Measurements from ENCODE around the gene CPM.

The CPM gene

DNA sequence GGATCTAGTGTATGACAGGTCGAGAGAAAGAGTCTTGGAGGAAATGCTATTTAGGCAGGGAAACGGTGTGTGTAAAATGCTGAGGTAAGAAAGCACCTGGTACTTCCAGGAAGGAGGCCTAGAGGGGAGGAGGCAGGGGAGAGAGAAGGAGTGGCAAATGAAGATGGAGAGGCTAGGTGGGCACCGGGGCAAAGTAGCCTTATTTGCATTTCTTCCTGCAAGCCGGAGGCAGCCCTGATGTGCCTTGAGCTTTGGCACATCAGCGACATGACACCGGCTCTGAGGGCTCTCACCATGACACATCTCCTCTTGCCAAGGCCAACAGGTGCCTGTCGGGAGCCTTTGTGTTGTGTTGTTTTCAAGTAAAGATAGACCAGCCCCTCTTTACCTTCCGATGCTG is 61.6 kb downstream of the CPM start:
- no peaks in the 10 kb centered on the region for H4K20me1 ChIP-seq (ENCODE audit: low read depth, low read length)

DNA sequence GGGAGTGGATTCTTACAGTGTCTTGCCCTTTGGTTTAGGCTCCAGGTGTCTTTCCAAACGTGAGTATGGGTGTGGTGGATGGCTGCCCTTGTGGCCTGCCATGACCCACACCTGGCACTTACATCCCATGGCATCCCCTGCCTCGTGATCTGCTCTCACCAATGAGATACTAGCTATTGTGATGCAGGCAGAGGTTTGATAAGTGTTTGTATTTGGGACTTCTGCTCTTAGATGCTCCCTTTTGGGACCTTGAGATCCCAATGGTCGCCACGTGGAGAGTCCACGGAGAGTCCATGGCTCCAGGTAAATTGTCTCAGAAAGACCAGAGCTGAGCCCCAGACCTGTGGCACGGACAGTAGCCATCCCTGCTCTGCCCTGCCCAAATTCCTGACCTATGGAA is 62.5 kb downstream of the CPM start:
- no peak overlapping the region for H3K9ac ChIP-seq (ENCODE audit: low read length)
- no peak overlapping the region for H3K4me2 ChIP-seq (ENCODE audit: low read depth, low read length, poor library complexity, severe bottlenecking)
- no peaks in the 10 kb centered on the region for H3K27me3 ChIP-seq (ENCODE audit: low read length)
- H3K27ac ChIP-seq (ENCODE audit: low read depth, low read length) = no peak overlapping the region
- H4K20me1 ChIP-seq (ENCODE audit: low read depth, low read length) = no peaks in the 10 kb centered on the region
- H3F3A ChIP-seq (ENCODE audit: insufficient read depth) = no peaks in the 10 kb centered on the region
- no peaks in the 10 kb centered on the region for H3K79me2 ChIP-seq (ENCODE audit: insufficient read depth, low read length)
- no peaks in the 10 kb centered on the region for H3K36me3 ChIP-seq (ENCODE audit: low read length)
- H3K9me2 ChIP-seq (replicated peaks; ENCODE audit: insufficient read depth, low read length) = no peaks in the 10 kb centered on the region
- H3K9me3 ChIP-seq (ENCODE audit: insufficient read depth, low read length) = no peaks in the 10 kb centered on the region
- no peak overlapping the region for H3K4me3 ChIP-seq (ENCODE audit: insufficient read depth, low read length, poor library complexity, severe bottlenecking)
- no peak overlapping the region for H2AFZ ChIP-seq (ENCODE audit: low read depth, low read length, severe bottlenecking)
- TF ChIP-seq EZH2phosphoT487 (conservative IDR thresholded peaks at IDR 0.05; ENCODE audit: low read length) = no peak
- TF ChIP-seq, protein P1, sequence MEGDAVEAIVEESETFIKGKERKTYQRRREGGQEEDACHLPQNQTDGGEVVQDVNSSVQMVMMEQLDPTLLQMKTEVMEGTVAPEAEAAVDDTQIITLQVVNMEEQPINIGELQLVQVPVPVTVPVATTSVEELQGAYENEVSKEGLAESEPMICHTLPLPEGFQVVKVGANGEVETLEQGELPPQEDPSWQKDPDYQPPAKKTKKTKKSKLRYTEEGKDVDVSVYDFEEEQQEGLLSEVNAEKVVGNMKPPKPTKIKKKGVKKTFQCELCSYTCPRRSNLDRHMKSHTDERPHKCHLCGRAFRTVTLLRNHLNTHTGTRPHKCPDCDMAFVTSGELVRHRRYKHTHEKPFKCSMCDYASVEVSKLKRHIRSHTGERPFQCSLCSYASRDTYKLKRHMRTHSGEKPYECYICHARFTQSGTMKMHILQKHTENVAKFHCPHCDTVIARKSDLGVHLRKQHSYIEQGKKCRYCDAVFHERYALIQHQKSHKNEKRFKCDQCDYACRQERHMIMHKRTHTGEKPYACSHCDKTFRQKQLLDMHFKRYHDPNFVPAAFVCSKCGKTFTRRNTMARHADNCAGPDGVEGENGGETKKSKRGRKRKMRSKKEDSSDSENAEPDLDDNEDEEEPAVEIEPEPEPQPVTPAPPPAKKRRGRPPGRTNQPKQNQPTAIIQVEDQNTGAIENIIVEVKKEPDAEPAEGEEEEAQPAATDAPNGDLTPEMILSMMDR (IDR thresholded peaks at IDR 0.05; ENCODE audit: insufficient read depth, low read length, poor library complexity, severe bottlenecking) = no peak

More for the DNA sequence above, 61.6 kb downstream of the CPM start:
- no peak overlapping the region for H3K4me2 ChIP-seq (ENCODE audit: low read depth, low read length, poor library complexity, severe bottlenecking)
- no peaks in the 10 kb centered on the region for H3K9me2 ChIP-seq (replicated peaks; ENCODE audit: insufficient read depth, low read length)
- H3K4me3 ChIP-seq (ENCODE audit: insufficient read depth, low read length, poor library complexity, severe bottlenecking) = no peak overlapping the region
- H3K27ac ChIP-seq (ENCODE audit: low read depth, low read length) = no peak overlapping the region
- TF ChIP-seq, protein P1 (IDR thresholded peaks at IDR 0.05; ENCODE audit: insufficient read depth, low read length, poor library complexity, severe bottlenecking) = no peak
- TF ChIP-seq EZH2phosphoT487 (conservative IDR thresholded peaks at IDR 0.05; ENCODE audit: low read length) = no peak
- peak overlapping the region; percentile 64 for H2AFZ ChIP-seq (ENCODE audit: low read depth, low read length, severe bottlenecking)
- H3K27me3 ChIP-seq (ENCODE audit: low read length) = no peaks in the 10 kb centered on the region
- no peaks in the 10 kb centered on the region for H3K36me3 ChIP-seq (ENCODE audit: low read length)
- no peak overlapping the region for H3K9ac ChIP-seq (ENCODE audit: low read length)
- no peaks in the 10 kb centered on the region for H3F3A ChIP-seq (ENCODE audit: insufficient read depth)
- no peaks in the 10 kb centered on the region for H3K79me2 ChIP-seq (ENCODE audit: insufficient read depth, low read length)
- no peaks in the 10 kb centered on the region for H3K9me3 ChIP-seq (ENCODE audit: insufficient read depth, low read length)

DNA sequence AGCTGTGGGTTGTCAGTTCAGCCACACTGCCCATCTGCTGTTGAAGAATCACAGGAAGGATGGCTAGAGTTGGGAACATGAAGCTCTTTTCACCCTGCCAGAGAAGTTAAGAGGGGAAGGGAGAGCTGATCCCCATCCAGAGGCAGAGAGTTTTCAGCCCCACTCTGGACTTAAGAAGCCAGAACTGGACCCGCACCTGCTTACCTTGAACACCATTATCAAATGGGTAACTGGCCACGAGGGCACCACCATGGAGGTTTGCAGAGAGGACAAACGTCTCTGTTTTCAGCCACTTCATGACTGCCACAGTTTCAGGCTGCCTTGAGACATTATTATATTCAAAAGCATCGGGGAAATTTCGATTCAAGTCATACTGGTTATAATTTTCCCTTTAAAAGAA is 63.0 kb downstream of the CPM start:
- Histone ChIP-seq H3F3A (ENCODE audit: insufficient read depth) (no peaks in the 10 kb centered on the region), H3K4me3 (ENCODE audit: insufficient read depth, low read length, poor library complexity, severe bottlenecking) (no peak overlapping the region), H3K79me2 (ENCODE audit: insufficient read depth, low read length) (no peaks in the 10 kb centered on the region), H3K9me2 (replicated peaks; ENCODE audit: insufficient read depth, low read length) (no peaks in the 10 kb centered on the region), H3K4me2 (ENCODE audit: low read depth, low read length, poor library complexity, severe bottlenecking) (no peak overlapping the region), H3K9me3 (ENCODE audit: insufficient read depth, low read length) (no peaks in the 10 kb centered on the region), H4K20me1 (ENCODE audit: low read depth, low read length) (no peaks in the 10 kb centered on the region), H3K9ac (ENCODE audit: low read length) (no peak overlapping the region), H3K36me3 (ENCODE audit: low read length) (no peaks in the 10 kb centered on the region), H3K27ac (ENCODE audit: low read depth, low read length) (no peak overlapping the region), H3K27me3 (ENCODE audit: low read length) (no peaks in the 10 kb centered on the region), H2AFZ (ENCODE audit: low read depth, low read length, severe bottlenecking) (no peak overlapping the region)
- no peak for TF ChIP-seq EZH2phosphoT487 (conservative IDR thresholded peaks at IDR 0.05; ENCODE audit: low read length)
- TF ChIP-seq, protein P1 (IDR thresholded peaks at IDR 0.05; ENCODE audit: insufficient read depth, low read length, poor library complexity, severe bottlenecking) = no peak

Measured in SU-DHL-6 (cell line).